Limb (tissue), 2 donors: ENCODE data around the gene SLC4A9.

Experiments
- DNase-seq, 2 donors: peaks; one replicate each; pipeline ENCODE4 v3.0.0-alpha.2; 2016; ENCODE audit errors: extremely low spot score in 2 of 2

The SLC4A9 gene, protein sequence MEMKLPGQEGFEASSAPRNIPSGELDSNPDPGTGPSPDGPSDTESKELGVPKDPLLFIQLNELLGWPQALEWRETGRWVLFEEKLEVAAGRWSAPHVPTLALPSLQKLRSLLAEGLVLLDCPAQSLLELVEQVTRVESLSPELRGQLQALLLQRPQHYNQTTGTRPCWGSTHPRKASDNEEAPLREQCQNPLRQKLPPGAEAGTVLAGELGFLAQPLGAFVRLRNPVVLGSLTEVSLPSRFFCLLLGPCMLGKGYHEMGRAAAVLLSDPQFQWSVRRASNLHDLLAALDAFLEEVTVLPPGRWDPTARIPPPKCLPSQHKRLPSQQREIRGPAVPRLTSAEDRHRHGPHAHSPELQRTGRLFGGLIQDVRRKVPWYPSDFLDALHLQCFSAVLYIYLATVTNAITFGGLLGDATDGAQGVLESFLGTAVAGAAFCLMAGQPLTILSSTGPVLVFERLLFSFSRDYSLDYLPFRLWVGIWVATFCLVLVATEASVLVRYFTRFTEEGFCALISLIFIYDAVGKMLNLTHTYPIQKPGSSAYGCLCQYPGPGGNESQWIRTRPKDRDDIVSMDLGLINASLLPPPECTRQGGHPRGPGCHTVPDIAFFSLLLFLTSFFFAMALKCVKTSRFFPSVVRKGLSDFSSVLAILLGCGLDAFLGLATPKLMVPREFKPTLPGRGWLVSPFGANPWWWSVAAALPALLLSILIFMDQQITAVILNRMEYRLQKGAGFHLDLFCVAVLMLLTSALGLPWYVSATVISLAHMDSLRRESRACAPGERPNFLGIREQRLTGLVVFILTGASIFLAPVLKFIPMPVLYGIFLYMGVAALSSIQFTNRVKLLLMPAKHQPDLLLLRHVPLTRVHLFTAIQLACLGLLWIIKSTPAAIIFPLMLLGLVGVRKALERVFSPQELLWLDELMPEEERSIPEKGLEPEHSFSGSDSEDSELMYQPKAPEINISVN

DNA sequence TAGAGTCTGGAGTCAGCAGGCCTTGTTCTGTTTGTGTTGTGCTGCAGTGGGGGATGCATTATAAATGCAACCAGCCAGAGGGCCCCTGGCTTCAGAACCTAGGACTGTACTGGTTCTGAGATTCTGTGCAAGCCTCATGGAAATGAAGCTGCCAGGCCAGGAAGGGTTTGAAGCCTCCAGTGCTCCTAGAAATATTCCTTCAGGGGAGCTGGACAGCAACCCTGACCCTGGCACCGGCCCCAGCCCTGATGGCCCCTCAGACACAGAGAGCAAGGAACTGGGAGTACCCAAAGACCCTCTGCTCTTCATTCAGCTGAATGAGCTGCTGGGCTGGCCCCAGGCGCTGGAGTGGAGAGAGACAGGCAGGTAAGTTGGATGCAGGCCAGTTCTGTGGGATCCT is at the start of gene SLC4A9:
TSS of gene SLC4A9 (plus strand) at position 94 of the 400 bp plus-strand sequence. CDS start at position 137, 43 bp downstream.
- DNase-seq = no peak

DNA sequence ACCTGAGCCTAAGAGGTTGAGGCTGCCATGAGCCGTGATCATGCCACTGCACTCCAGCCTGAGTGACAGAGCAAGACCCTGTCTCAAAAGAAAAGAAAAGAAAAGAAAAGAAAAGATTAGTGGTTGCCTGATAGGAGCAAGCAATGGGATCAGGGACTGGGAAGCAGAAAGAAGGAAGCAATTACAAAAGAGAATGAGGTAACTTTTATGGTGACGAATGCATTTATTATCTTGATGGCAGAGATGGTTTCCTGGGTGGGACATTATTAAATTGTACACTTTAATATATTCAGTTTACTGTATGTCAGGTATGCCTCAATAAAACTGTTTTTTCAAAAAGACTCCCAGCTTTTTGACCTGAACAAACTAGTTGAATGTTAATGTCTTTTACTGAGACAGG is 49.6 kb upstream of the SLC4A9 start:
- no peak for DNase-seq

DNA sequence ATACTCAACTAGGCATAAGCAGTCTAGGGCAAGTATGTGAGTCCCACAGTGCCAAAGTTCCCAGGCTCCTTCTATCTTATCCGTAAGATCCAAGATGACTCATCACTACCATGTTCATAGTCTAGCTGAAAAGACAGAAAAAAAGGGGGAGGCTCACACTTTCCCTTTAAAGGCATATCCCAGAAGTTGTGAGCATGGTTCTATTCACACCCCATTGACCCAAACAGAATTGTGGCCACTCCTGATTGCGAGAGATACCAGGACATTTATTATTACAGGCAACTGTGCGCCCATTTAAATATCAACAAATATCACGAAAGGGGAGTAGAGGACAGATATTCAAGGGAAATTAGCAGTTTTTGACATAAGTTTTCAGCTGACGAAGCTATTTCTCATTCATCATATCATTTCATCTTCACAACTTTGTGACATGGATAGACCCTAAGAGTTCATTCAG is 49.0 kb upstream of the SLC4A9 start:
- no peak for DNase-seq

DNA sequence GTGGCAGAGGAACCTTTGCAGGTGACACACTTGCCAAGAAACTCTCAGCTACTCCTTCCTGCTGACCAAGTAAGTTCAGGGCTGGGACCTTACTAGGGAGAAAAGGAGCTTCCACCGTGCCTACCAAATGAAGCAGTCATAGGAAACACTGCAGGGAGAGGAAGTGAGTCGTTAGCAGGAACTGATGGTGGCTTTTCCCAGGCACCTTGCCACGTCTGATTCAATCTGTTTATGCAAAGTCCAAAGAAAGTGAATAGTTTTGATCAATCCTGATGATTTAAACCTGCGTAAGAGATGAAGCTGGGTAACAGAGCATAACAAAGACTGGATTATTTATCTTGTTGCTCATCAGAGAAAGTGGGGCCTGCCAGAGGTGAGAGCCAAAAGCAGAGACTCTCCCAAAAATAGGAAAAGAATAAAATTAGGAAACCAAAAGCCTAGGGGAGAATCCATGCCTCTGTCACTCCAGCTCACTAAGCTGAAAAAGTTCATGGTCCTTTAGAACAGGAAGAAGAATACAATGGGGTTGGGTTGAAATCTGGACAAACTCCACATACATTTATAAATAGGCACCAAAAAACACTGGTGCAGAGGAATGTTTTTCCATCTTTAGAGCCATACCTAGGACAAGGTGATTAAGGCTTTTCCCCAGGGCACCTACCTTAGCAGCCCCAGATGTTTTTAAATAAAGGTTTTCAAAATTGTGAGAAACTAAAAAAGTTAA is 47.8 kb upstream of the SLC4A9 start:
- DNase-seq = no peak

DNA sequence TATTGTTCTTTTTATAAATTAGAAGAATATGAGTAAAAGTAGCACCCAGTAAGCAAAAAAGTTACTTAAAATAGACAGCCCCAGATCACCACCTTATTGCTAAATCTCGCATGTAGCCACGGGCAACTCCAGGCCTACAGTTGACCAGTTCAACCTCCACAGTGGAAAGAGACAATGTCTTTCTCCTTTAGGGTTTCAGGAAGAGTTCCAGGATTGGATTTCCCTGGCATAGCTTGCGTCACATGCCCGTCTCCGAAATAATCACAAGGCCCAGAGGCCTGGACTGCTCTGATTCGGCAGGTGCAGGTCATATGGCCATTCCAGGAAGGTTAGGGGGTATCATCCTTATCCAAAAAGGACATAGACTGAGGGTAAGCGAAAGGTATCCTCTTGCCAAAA is 47.2 kb upstream of the SLC4A9 start:
- DNase-seq = no peak

DNA sequence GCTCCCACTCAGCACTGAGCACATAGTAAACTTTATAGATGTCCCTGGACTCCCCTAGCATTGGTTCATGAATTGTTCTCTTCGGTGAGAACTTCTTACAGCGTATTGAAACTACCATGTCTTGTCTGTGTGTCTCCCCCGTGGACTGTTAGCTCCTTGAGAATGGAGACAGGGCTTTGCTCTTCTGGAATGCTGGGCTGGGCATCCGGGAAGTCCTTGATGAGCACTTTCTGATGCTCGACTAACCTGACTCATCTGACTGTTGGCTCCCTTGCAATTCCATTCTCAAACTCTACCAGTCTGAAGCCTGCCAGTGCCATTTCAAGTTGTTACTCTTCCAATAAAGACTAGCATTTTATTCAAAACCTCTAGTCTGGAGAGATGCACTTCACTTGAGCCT is 42.1 kb upstream of the SLC4A9 start:
- DNase-seq = no peak

DNA sequence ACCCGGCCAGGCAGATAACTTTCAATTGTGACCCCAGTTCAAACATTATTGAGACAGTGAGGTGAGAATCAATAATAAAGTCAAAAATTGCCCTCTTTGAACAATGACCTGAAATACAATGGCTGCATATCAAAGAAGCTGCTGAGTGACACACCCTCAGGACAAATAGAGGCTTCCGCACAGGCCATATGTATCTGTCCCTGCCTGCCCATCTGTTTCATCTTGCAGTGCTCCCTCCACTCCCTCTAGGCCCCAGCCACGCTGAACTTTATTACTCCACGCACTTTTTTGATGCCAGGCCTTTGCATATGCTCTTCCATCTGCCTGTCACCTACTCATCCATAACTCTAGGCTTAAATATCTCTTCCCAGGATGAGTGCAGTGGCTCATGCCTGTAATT is 41.2 kb upstream of the SLC4A9 start:
- no peak for DNase-seq

DNA sequence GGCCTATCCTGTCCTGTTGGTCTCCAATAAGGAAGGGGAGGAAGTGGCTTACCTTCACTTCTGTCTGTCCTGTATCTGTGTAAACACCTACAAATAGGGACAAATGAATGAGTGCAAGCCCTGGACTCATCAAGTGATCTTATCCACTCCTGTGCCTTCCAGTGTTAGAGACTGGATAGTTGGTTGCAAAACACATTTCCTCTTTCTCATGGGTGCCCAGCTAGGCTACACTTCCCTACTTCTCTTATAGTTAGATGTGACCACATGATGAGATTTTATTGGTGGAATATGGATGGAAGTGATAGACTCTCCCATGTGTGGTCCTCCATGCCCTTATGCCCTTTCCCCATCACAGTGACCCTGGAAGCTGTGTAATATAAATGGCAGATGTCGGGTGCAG is 40.2 kb upstream of the SLC4A9 start:
- DNase-seq = no peak

DNA sequence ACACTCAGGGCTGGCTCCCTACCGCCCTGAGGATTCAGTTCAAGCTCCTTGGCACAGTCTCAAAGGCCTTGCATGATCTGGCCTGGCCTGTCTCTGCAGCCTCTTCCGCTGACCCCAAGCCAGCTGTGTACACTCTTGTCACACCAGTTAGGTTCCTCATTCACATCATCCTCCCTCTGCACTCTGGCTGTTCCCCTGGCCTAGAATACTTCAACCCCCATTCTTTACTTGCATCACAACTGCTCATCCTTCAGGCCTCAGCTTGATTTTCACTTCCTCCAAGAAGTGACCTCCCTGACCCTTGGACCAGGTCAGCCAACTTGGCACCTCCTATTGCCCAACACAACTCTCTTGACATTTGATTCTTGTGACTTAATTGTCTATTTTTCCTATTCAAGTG is 38.2 kb upstream of the SLC4A9 start:
- DNase-seq = no peak

DNA sequence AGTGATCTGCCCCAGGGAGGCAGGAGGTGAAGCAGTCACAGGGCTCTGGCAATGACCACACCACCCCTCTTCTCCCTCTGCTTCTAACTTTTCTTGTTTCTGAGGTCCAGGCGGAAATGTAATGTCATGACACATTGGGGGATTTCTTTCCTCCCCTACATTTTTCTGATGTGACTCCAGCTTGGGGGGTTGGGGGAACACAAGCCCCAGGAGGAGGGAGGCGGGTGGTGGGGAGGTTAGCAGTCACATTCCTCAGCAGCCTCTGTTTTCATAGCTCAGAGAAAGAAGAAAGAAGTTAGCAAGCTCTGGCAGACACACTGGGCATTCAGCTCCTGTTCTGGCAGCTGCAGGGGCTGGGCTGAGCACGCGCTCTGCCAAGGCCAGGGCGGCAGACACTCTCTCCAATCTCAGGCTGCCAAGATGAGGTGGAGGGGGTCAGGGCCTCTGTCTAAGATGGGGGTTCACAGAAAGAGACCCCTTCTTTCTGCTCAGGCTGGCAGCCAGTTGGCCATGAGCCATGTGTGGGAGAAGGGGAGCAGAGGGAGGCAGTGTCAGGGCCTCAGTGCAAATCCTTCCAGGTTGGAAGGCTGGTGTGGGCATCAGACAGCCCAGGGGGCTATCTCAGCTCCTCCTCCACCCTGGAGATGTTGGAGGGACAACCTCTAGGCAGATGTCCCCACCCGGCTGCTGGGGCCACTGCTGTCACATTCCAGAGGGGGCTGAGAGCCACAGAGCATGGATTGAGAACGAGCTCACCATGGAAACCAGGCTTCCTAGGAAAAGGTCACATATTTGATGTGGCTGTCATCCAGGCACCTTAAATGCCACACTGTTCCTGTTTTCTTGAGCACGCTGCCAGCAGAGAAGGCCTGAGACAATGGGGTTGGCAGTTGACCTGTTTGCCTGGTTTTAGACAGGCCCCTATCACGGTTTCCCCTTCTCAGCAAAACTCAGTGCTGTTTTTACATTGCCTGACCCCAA is 37.0 kb upstream of the SLC4A9 start:
- peak; percentile 52 to 53 for DNase-seq

DNA sequence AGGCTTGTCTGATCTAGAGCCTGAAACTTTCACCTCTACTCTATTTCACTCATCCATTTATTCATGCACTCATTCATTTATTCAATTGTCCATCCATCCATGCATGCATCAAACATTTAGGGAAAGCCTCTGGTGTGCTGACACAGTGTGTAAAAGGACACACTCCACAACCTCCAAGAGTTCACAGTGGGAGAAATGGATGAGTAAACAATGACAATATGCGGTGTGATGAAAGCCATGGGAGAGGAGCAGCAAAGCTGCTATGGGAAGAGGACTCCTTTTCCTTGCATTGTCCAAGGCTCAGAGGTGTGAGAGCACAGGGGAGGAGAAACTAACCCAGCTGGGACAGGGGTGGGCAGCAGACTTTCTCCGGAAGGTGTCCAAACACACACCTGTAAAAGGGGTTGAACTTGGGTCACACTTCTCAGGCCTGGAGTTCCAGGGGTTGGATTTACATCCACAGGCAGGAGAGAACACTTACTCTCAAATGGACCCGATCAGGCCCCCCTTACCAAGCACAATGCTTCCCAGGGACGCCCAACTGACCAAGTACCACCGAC is 35.9 kb upstream of the SLC4A9 start:
- DNase-seq = no peak

DNA sequence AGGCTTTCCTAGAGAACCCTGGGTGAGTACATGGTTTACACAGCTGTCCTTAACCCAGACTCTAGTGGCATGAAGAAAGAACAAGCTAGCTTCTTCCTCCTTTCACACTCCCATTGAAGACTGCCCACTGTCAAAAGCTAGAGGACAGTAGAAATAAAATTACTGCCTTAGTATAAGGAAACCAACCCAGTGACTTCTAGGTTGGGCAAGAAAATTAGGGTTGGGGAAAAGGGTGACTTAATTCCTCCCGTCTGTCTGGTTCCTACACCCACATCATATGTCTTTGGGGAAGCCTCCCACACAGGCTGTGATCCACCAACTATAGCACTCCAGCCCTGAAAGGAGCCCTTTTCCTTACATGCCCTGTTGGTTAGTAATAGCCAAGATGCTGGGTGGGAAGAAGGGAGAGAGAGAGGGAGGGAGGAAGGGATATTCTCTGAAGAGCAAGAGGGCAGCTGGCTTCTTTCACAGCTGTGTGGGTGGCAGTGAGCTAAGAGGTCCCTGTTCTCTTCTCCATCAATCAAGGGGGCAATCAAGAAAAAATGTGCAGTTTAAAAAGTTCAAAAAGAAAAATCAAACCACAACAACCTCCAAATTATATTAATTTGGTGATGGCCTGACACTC is 35.3 kb upstream of the SLC4A9 start:
- DNase-seq = no peak

DNA sequence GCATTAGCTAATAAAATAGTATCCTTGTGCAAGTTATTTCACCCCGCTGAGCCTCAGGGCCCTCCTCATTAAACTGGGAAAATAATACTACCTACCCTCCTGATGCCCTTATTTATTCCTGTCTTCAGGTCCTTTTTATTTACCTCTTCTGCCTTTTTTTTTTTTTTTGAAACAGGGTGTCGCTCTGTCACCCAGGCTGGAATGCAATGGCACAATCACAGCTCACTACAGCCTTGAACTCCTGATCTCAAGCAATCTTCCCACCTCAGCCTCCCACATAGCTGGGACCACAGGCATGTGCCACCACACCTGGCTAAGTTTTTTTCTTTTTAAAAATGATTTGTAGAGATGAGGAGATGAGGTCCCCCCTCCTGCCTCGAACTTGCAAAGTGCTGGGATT is 34.5 kb upstream of the SLC4A9 start:
- no peak for DNase-seq

DNA sequence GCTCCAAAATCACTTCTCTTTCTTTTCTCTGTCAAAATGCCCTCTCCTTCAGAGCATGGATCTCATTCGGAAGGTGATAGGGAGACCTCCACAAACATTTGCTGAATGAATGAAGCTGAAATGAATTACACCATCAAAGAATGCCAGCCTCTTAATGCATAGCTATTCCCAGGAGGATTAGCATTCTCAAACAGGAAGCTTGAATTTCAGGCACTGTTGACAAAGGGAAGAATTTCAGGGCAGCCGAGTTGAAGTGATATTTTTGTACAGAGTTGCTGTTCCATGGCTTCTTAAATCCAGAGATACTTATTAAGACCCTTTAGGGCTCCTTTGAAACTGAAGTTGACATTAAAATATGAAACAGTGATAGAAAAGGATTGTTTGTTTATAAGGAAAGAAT is 32.4 kb upstream of the SLC4A9 start:
- DNase-seq = no peak

DNA sequence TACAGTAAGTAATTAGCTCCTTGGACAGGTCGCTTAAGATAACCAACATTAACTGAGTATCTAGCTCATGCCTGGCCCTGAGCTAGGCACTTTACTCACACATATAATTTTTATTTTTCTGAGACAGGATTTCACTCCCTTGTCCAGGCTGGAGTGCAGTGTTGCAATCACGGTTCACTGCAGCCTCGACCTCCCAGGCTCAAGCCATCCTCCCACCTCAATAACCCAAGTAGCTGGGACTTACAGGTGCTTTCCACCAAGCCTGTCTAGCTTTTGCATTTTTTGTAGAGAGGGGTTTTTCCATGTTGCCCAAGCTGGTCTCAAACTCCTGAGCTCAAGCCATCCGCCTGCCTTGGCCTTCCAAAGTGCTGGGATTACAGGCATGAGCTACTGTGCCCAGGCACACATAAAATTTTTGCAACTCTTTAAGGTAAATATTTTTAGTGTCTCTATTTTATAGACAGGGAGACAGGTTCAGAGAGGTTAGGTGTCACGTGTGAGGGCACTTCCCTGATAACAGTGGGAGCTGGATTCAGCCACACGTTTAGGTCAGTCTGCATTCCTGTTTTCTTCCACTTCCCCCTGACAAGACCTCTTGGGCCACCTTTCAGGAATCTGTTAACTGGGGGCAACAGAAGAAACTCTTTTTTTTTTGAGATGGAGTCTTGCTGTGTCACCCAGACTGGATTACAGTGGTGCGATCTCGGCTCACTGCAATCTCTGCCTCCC is 31.8 kb upstream of the SLC4A9 start:
- no peak for DNase-seq

DNA sequence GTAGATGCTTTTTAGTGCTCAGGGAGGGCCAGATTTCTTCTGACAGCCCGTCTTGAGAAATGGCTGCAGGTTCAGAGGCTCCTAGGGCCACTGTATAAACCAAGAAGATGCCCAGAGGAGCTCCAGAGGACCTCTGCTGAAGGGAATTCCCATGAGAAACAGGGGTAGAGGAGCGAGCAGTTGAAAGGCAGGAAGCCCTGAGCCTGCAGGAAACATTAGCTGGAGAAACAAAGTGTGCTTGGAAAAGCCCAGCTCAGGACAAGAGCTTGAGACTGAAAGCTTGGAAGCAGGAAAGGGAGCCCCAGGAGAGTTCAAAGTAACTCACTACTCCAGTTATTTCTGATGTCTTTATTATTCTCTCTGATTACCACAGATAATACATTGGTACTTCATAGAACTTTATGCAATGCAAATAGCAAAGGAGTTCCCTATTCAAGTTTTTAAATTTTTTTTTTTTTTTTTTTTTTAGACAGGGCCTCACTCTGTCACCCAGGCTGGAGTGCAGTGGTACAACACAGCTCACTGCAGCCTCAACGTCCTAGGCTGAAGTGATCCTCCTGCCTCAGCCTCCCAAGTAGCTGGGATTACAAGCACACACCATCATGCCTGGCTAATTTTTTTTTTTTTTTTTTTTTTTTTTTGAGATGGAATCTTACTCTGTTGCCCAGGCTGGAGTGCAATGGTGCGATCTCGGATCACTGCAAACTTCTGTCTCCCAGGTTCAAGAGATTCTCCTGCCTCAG is 30.1 kb upstream of the SLC4A9 start:
- no peak for DNase-seq

DNA sequence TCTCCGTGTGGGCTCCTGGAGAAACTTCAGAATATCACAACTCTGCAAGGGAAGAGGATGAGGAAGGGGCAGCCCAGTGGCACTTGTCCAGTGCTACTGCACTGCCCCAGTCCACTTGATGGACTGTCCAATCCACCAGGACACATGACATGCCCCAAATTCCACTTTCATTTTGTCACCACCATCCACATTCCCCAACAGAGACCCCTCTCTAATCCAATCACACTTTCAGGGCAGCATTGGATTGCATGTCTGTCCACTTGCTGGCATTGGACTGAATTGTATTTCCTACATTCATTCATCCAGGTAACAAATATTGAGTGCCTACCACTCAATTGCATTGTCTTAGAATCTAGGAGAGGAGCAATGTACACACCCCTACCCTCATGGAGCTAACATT is 28.4 kb upstream of the SLC4A9 start:
- no peak for DNase-seq

DNA sequence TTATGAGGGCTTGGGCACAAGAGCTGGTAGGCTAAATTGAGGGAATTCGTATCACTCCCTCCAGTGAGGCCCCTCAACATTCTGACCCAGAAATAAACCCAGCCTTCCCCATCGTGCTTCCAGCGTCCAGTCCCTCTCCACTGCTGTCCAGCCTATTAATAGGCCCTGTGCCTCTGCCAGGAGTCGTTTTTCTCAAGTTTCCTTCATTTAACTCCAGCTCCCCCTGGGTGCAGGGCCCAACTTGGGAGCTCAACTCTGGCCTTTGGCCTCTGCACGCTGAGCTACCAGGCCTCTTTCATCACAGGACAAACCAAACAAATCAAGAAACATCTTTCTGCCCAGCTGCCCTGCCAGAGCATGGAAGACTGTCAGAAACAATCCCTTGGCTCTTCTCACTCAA is 23.6 kb upstream of the SLC4A9 start:
- no peak for DNase-seq
